Ovary (tissue), 3 donors: Measurements from ENCODE around the gene IL22RA2.
"Not testable (repeated sequence)": the region's sequence is repeated elsewhere in the genome, so short reads cannot be mapped to it uniquely, and the experiment has no call there.

Experiments
- CTCF ChIP-seq, 3 donors: fragments of 450-650 bp in 2 of 3; fragments of 200-600 bp in 1 of 3; IDR thresholded peaks; one replicate each; pipeline versions ENCODE4 v1.5.1 to v1.8.0; 2016 to 2022; ENCODE audit warnings: antibody characterized with exemption in 3 of 3, mild to moderate bottlenecking in 1 of 3
- EP300 ChIP-seq: sonication (generic); formaldehyde crosslinking; IDR thresholded peaks from one replicate; pipeline ENCODE4 v1.6.1; 2017; ENCODE audit warnings: antibody characterized with exemption
- POLR2A ChIP-seq: fragments of 450-650 bp; IDR thresholded peaks from one replicate; pipeline ENCODE4 v1.6.1; 2017; ENCODE audit warnings: antibody characterized with exemption, mild to moderate bottlenecking, moderate library complexity
- donor health status: DM: no; HTN: no; CAD: no.

DNA sequence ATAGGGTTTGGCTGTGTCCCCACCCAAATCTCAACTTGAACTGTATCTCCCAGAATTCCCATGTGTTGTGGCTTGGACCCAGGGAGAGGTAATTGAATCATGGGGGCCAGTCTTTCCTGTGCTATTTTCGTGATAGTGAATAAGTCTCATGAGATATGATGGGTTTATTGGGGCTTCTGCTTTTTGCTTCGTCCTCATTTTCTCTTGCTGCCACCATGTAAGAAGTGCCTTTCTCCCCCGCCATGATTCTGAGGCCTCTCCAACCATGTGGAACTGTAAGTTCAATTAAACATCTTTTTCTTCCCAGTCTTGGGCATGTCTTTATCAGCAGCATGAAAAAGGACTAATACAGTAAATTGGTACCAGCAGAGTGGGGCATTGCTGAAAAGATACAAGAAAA is 34.0 kb upstream of the IL22RA2 start:
- not testable (repeated sequence) for TF ChIP-seq CTCF (IDR thresholded peaks at IDR 0.05); POLR2A; EP300
